GM19372 (cell line): ENCODE data around the gene ERCC3.
A peak's percentile ranks its signal among the peaks of the same experiment; 100 is the strongest.
"Not testable (repeated sequence)": the region's sequence is repeated elsewhere in the genome, so short reads cannot be mapped to it uniquely, and the experiment has no call there.

ENCODE experiments used
- ATAC-seq: cut with Tn5 transposase; IDR thresholded peaks from one replicate; pipeline ENCODE4 v1.9.1; 2021; ENCODE audit warnings: mild to moderate bottlenecking, low read depth, moderate library complexity; ENCODE audit not compliant: unreplicated experiment

ERCC3 gene

GRCh38 chr2:127227264-127227660, 66.7 kb downstream of the ERCC3 start:
- ATAC-seq, result not testable (repeated sequence)

- peak; percentile 92 for ATAC-seq
These were observed 67.3 kb downstream of the ERCC3 start for GRCh38 chr2:127226520-127227263.

- ATAC-seq, result no peak
These were observed 67.8 kb downstream of the ERCC3 start for GRCh38 chr2:127226132-127226519.

GRCh38 chr2:127225186-127225960, 68.6 kb downstream of the ERCC3 start:
- ATAC-seq, result no peak

GRCh38 chr2:127224135-127224534, 69.8 kb downstream of the ERCC3 start:
- ATAC-seq, result not testable (repeated sequence)

- no peak for ATAC-seq
These were observed 73.0 kb downstream of the ERCC3 start for GRCh38 chr2:127220768-127221527.

GRCh38 chr2:127220102-127220767, 73.7 kb downstream of the ERCC3 start, which contains the start of gene CYP27C1:
Gene CYP27C1 (minus strand): TSS chr2:127220299. CDS start chr2:127220270, 29 bp downstream.
- ATAC-seq, result no peak

GRCh38 chr2:127219171-127220070, 74.5 kb downstream of the ERCC3 start:
- ATAC-seq, result no peak

- ATAC-seq, result no peak
These were observed 75.2 kb downstream of the ERCC3 start for GRCh38 chr2:127218812-127219170.

GRCh38 chr2:127217470-127218325, 76.2 kb downstream of the ERCC3 start:
- ATAC-seq, result no peak

GRCh38 chr2:127216593-127216992, 77.4 kb downstream of the ERCC3 start:
- ATAC-seq, result no peak

- no peak for ATAC-seq
These were observed 77.8 kb downstream of the ERCC3 start for GRCh38 chr2:127216095-127216494.

- ATAC-seq, result not testable (repeated sequence)
These were observed 79.7 kb downstream of the ERCC3 start for GRCh38 chr2:127214201-127214600.

- no peak for ATAC-seq
These were observed 85.6 kb downstream of the ERCC3 start for GRCh38 chr2:127208313-127208712.
